ENCODE results near the gene RABGAP1L. TPM values are rescaled to one million over a fixed set of nuclear protein-coding genes. Genes with fewer than 3 reads are reported as not detected.

Gene RABGAP1L
- total and polyA plus RNA-seq, 2 of the 8 experiments (the other 6 are each of a cell fraction or from before 2014, with no cell fraction given) = 33.3 to 156 TPM

- Histone ChIP-seq H3K56ac (replicated peaks; ENCODE audit: insufficient read length, low read depth, low read length) (no peak overlapping the region), H2BK20ac (ENCODE audit: low read length) (no peak overlapping the region), H3K36me3 (ENCODE audit: control insufficient read depth in 2 of 4, insufficient read depth in 4 of 4, low read length in 3 of 4) (peaks cover 16 to 80% (median 28%) of the 10 kb centered on the region in 4 experiments), H3K9me3 (ENCODE audit: insufficient read depth in 2 of 2, low read depth in 1 of 2, low read length in 1 of 2) (no peaks in the 10 kb centered on the region), H4K91ac (replicated peaks; ENCODE audit: insufficient read length, low read length) (no peak overlapping the region), H3K79me1 (ENCODE audit: low read depth, low read length) (no peaks in the 10 kb centered on the region), H3K27ac (ENCODE audit: low read depth, low read length) (no peak overlapping the region), H3K27me3 (replicated peaks in 1 of 4; ENCODE audit: control insufficient read depth in 3 of 4, extremely low read depth in 1 of 4, insufficient read depth in 3 of 4, low read length in 3 of 4) (no peaks in the 10 kb centered on the region), H3K4me1 (replicated peaks in 1 of 4; ENCODE audit: control insufficient read depth in 3 of 4, insufficient read depth in 4 of 4, low read length in 3 of 4) (peaks cover 0 to 2% (median 0%) of the 10 kb centered on the region in 4 experiments; a peak in 1 of 7 replicates), H3K4me2 (ENCODE audit: insufficient read depth in 1 of 2, low read depth in 2 of 2, low read length in 2 of 2) (no peak overlapping the region), H2AFZ (ENCODE audit: low read length) (no peak overlapping the region), H3K4me3 (ENCODE audit: extremely low read depth in 1 of 4, insufficient read depth in 2 of 4, low read depth in 3 of 4, low read length in 4 of 4) (no peak overlapping the region), H3K4ac (replicated peaks; ENCODE audit: insufficient read length, low read depth, low read length) (no peak overlapping the region), H3K18ac (ENCODE audit: extremely low read depth, low read length) (no peak overlapping the region), H3K14ac (ENCODE audit: insufficient read length) (no peak overlapping the region), H4K5ac (ENCODE audit: insufficient read length, low read depth, low read length) (no peak overlapping the region), H4K8ac (ENCODE audit: extremely low read depth, insufficient read depth, low read length) (no peak overlapping the region), H2BK15ac (ENCODE audit: low read length) (no peak overlapping the region), H3K9ac (replicated peaks in 1 of 4; ENCODE audit: extremely low read depth in 1 of 4, low read depth in 3 of 4, low read length in 3 of 4) (no peak overlapping the region), H3K23me2 (ENCODE audit: low read depth, low read length) (no peaks in the 10 kb centered on the region), H3K23ac (ENCODE audit: insufficient read length) (no peak overlapping the region), H2BK120ac (replicated peaks; ENCODE audit: low read depth, low read length) (no peak overlapping the region), H2BK12ac (ENCODE audit: low read depth, low read length) (no peak overlapping the region), H3K79me2 (ENCODE audit: control insufficient read depth in 1 of 2, insufficient read depth in 2 of 2, low read length in 2 of 2) (peaks cover 0 to 9% of the 10 kb centered on the region in 2 experiments; a peak in 1 of 4 replicates), H4K20me1 (replicated peaks in 1 of 2; ENCODE audit: control insufficient read depth in 1 of 2, insufficient read depth in 2 of 2, low read length in 2 of 2) (peaks cover 3 to 4% of the 10 kb centered on the region in 2 experiments), H2AK5ac (ENCODE audit: low read depth, low read length) (no peak overlapping the region), H2BK5ac (ENCODE audit: low read depth, low read length) (no peak overlapping the region)
- no peak for TF ChIP-seq ZNF274 (IDR thresholded peaks at IDR 0.05; ENCODE audit: borderline replicate concordance, extremely low read depth, low read length)
- CTCF ChIA-PET (ENCODE audit: partially characterized antibody) = interaction anchor here (2.1 kb wide), 1 partner anchor 15 kb away, joined by 9 read pairs; no protein-coding TSS in a partner anchor
- POLR2A ChIA-PET (ENCODE audit: partially characterized antibody) = interaction anchor here (1.6 kb wide), 1 partner anchor 30 kb away, joined by 5 read pairs; no protein-coding TSS in a partner anchor
- FAIRE-seq (no peak), DNase-seq (ENCODE audit: low read depth in 1 of 2, low spot score in 2 of 2) (no peak)
- 92% methylated on average over 5 of the region's 5 CpGs; no CpG with 5 or more reads in 1 of the 2 experiments for WGBS, 2 experiments (ENCODE audit: extremely low coverage in 1 of 2, insufficient coverage in 1 of 2, insufficient read length in 1 of 2, insufficient replicate concordance in 2 of 2, low coverage in 1 of 2, low lambda C conversion rate in 2 of 2, missing lambda C conversion rate in 1 of 2)
Measured at GRCh38 chr1:174968750-174969244, 809.5 kb downstream of the RABGAP1L start.

Measured in H1 (cell line).